HEK293T (cell line): Measurements from ENCODE around the gene PPP1R15B.

Source experiments
- CTCF ChIA-PET: fragments of 350-600 bp; formaldehyde crosslinking; extraction: SDS; loops from one replicate; lab custom pipeline; 2021; ENCODE audit warnings: antibody characterized with exemption, inconsistent platforms; lab: Yijun Ruan, JAX
- POLR2A ChIA-PET: fragments of 350-600 bp; formaldehyde crosslinking; extraction: SDS; loops from one replicate; lab custom pipeline; 2020; ENCODE audit warnings: antibody characterized with exemption, inconsistent platforms; lab: Yijun Ruan, JAX
- DNase-seq: peaks from one replicate; pipeline ENCODE4 v3.0.0; 2012; ENCODE audit warnings: mixed read lengths; ENCODE audit errors: extremely low spot score
- ARNT ChIP-seq: fragments of 450-650 bp; IDR thresholded peaks from 2 replicates; pipeline ENCODE4 v1.6.1; 2017; ENCODE audit warnings: mild to moderate bottlenecking
- BHLHE40 ChIP-seq: fragments of 450-650 bp; IDR thresholded peaks from 2 replicates; pipeline ENCODE4 v1.6.1; 2016; ENCODE audit warnings: mild to moderate bottlenecking, moderate library complexity, borderline replicate concordance
- CTBP1 ChIP-seq: fragments of 450-650 bp; IDR thresholded peaks from 2 replicates; pipeline ENCODE4 v1.6.1; 2016; ENCODE audit warnings: borderline replicate concordance
- ELF4 ChIP-seq: fragments of 450-650 bp; IDR thresholded peaks from 2 replicates; pipeline ENCODE4 v1.6.1; 2017; ENCODE audit warnings: antibody characterized with exemption
- FOXA1 ChIP-seq: fragments of 450-650 bp; IDR thresholded peaks from 2 replicates; pipeline ENCODE4 v1.6.1; 2016; ENCODE audit warnings: mild to moderate bottlenecking
- FOXK2 ChIP-seq: fragments of 450-650 bp; IDR thresholded peaks from 2 replicates; pipeline ENCODE4 v1.6.1; 2016; ENCODE audit warnings: mild to moderate bottlenecking
- FOXM1 ChIP-seq: fragments of 450-650 bp; IDR thresholded peaks from 2 replicates; pipeline ENCODE4 v1.6.1; 2017; ENCODE audit warnings: mild to moderate bottlenecking, borderline replicate concordance
- HDGF ChIP-seq: fragments of 450-650 bp; IDR thresholded peaks from 2 replicates; pipeline ENCODE4 v1.6.1; 2017; ENCODE audit warnings: antibody characterized with exemption, borderline replicate concordance
- L3MBTL2 ChIP-seq: fragments of 450-650 bp; conservative IDR thresholded peaks from 2 replicates; pipeline ENCODE4 v1.6.1; 2016; ENCODE audit warnings: mild to moderate bottlenecking
- LEF1 ChIP-seq: fragments of 450-650 bp; IDR thresholded peaks from 2 replicates; pipeline ENCODE4 v1.6.1; 2017; ENCODE audit warnings: mild to moderate bottlenecking, borderline replicate concordance
- NFRKB ChIP-seq: fragments of 450-650 bp; IDR thresholded peaks from 2 replicates; pipeline ENCODE4 v1.6.1; 2016; ENCODE audit warnings: mild to moderate bottlenecking, moderate library complexity
- SP1 ChIP-seq: fragments of 450-650 bp; IDR thresholded peaks from 2 replicates; pipeline ENCODE4 v1.6.1; 2017
- SUZ12 ChIP-seq: fragments of 450-650 bp; IDR thresholded peaks from 2 replicates; pipeline ENCODE4 v1.6.1; 2016; ENCODE audit warnings: mild to moderate bottlenecking
- TARDBP ChIP-seq: fragments of 450-650 bp; IDR thresholded peaks from 2 replicates; pipeline ENCODE4 v1.6.1; 2016
- ZNF384 ChIP-seq: fragments of 450-650 bp; IDR thresholded peaks from 2 replicates; pipeline ENCODE4 v1.6.1; 2016
- TF ChIP-seq, protein P1 (sequence below): fragments of 450-650 bp; IDR thresholded peaks from 2 replicates; pipeline ENCODE4 v1.6.1; 2016

Gene PPP1R15B

GRCh38 chr1:204411451-204412204 lies at the start of gene PPP1R15B:
TSS of gene PPP1R15B (minus strand) at chr1:204411817. CDS start at chr1:204411411, 406 bp downstream.
- TF ChIP-seq NFRKB (peak; percentile 69), L3MBTL2 (no peak), FOXA1 (no peak), LEF1 (no peak), HDGF (no peak), ELF4 (peak; percentile 86)
- TF ChIP-seq, protein P1, sequence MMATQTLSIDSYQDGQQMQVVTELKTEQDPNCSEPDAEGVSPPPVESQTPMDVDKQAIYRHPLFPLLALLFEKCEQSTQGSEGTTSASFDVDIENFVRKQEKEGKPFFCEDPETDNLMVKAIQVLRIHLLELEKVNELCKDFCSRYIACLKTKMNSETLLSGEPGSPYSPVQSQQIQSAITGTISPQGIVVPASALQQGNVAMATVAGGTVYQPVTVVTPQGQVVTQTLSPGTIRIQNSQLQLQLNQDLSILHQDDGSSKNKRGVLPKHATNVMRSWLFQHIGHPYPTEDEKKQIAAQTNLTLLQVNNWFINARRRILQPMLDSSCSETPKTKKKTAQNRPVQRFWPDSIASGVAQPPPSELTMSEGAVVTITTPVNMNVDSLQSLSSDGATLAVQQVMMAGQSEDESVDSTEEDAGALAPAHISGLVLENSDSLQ: peak; percentile 60
- CTCF ChIA-PET: no interaction called here
- POLR2A ChIA-PET: interaction anchor here (0.8 to 1.7 kb wide), 4 partner anchors 19 to 105 kb away, joined by 3 to 5 read pairs (median 3); partner anchors contain the start of gene MDM4
- DNase-seq: peak; percentile 96

GRCh38 chr1:204460346-204460745 lies 48.7 kb upstream of the PPP1R15B start:
- TF ChIP-seq TARDBP: no peak
- TF ChIP-seq L3MBTL2: no peak
- TF ChIP-seq CTBP1: no peak
- TF ChIP-seq FOXK2: no peak
- TF ChIP-seq ELF4: no peak
- POLR2A ChIA-PET: interaction anchor here (1.3 kb wide), 1 partner anchor 47 kb away, joined by 4 read pairs; no protein-coding TSS in a partner anchor
- CTCF ChIA-PET: interaction anchor here (1.2 kb wide), 1 partner anchor 14 kb away, joined by 3 read pairs; no protein-coding TSS in a partner anchor
- no peak for DNase-seq

- POLR2A ChIA-PET: no interaction called here
- TF ChIP-seq HDGF (no peak), FOXM1 (no peak), TARDBP (no peak), FOXA1 (no peak), BHLHE40 (no peak), ZNF384 (no peak), SUZ12 (no peak), CTBP1 (no peak), ELF4 (no peak), NFRKB (no peak), FOXK2 (no peak), SP1 (no peak)
- TF ChIP-seq, protein P1: no peak
- DNase-seq: no peak
- CTCF ChIA-PET: interaction anchor here (1.2 kb wide), 1 partner anchor 13 kb away, joined by 3 read pairs; no protein-coding TSS in a partner anchor
These were observed 48.1 kb upstream of the PPP1R15B start for GRCh38 chr1:204459706-204460105.

DNA sequence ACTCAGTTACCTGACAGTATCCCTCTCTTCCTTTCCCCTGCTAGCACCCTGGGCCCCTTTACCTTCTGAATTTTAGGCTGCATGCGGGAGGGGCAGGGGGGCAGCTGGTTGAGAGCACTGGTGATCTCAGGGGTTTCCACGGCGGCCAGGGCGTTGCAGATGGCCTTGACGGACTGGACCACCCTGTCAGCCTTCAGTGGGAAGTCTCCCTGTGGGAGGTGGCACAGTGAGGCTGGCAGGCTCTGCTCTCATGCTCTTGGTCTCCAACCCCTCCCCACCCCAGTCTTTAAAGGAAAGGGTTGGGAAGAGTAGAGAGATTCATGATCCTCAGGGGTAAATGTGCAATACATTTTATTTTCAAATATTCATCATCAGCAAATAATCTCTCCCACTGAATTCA lies 46.0 kb upstream of the PPP1R15B start:
- CTCF ChIA-PET: interaction anchor here (1.0 kb wide), 1 partner anchor 12 kb away, joined by 4 read pairs; no protein-coding TSS in a partner anchor
- TF ChIP-seq FOXK2 (no peak), LEF1 (no peak), SP1 (no peak), BHLHE40 (no peak), SUZ12 (no peak), L3MBTL2 (no peak), NFRKB (no peak), CTBP1 (no peak), ARNT (no peak), TARDBP (no peak), FOXA1 (no peak), ZNF384 (no peak), ELF4 (no peak), FOXM1 (no peak), HDGF (no peak)
- TF ChIP-seq, protein P1: no peak

GRCh38 chr1:204456826-204457442 lies 45.3 kb upstream of the PPP1R15B start:
- ChIA-PET CTCF (interaction anchor here (2.3 kb wide), 1 partner anchor 11 kb away, joined by 9 read pairs; no protein-coding TSS in a partner anchor), POLR2A (no interaction called here)
- no peak for TF ChIP-seq FOXA1
- TF ChIP-seq, protein P1: peak; percentile 27; the same call in 1 of the 2 replicates

More for the DNA sequence above, 46.0 kb upstream of the PPP1R15B start:
- POLR2A ChIA-PET: no interaction called here
- no peak for DNase-seq

More at GRCh38 chr1:204456826-204457442, 45.3 kb upstream of the PPP1R15B start:
- DNase-seq: no peak
